GM12891 (cell line): ENCODE results near the gene PPP4R2.

ENCODE experiments used
- PAX5 ChIP-seq: IDR thresholded peaks from 2 replicates; pipeline ENCODE4 v1.6.1; 2011; ENCODE audit warnings: low read length, moderate library complexity, mild to moderate bottlenecking; ENCODE audit not compliant: insufficient read depth, severe bottlenecking
- POLR2A ChIP-seq: IDR thresholded peaks from 2 replicates; pipeline ENCODE4 v1.6.1; 2011; ENCODE audit warnings: low read depth, low read length, control low read depth
- POLR2AphosphoS5 ChIP-seq: IDR thresholded peaks from 2 replicates; pipeline ENCODE4 v1.6.1; 2011; ENCODE audit warnings: low read depth, low read length, control low read depth
- POU2F2 ChIP-seq: IDR thresholded peaks from 2 replicates; pipeline ENCODE4 v1.6.1; 2011; ENCODE audit warnings: low read depth, mild to moderate bottlenecking, control low read depth, low read length, moderate library complexity
- SPI1 ChIP-seq: IDR thresholded peaks from 2 replicates; pipeline ENCODE4 v1.6.1; 2011; ENCODE audit warnings: low read depth, low read length, control low read depth
- TAF1 ChIP-seq: IDR thresholded peaks from 2 replicates; pipeline ENCODE4 v1.6.1; 2011; ENCODE audit warnings: low read depth, low read length, control low read depth

GRCh38 chr3:73061416-73061815 lies 64.8 kb downstream of the PPP4R2 start, which contains the start of gene EBLN2:
- no peak for TF ChIP-seq POLR2A
- TF ChIP-seq POLR2AphosphoS5 = no peak
- TF ChIP-seq TAF1 = no peak
- TF ChIP-seq PAX5 = no peak
- TF ChIP-seq SPI1 = no peak
- TF ChIP-seq POU2F2 = no peak
